Neuronal stem cell (in vitro differentiated cells): Measurements from ENCODE around the gene FGFR3.

Source experiments
- DNase-seq: peaks from one replicate; pipeline ENCODE4 v3.0.0-alpha.2; 2013; ENCODE audit warnings: low spot score
- H2AFZ ChIP-seq: one replicate; pipeline ENCODE4 v1.6.1; 2013; ENCODE audit warnings: mild to moderate bottlenecking, low read length, inconsistent platforms
- H2AK5ac ChIP-seq: 2 replicates; pipeline ENCODE4 v1.6.1; 2013; ENCODE audit warnings: low read depth, mild to moderate bottlenecking, inconsistent platforms, low read length, moderate library complexity, mixed read lengths
- H2BK120ac ChIP-seq: 2 replicates; pipeline ENCODE4 v1.6.1; 2013; ENCODE audit warnings: low read depth, mild to moderate bottlenecking, inconsistent platforms, low read length, moderate library complexity, mixed read lengths
- H2BK12ac ChIP-seq: one replicate; pipeline ENCODE4 v1.6.1; 2013; ENCODE audit warnings: low read length, inconsistent platforms
- H2BK15ac ChIP-seq: 2 replicates; pipeline ENCODE4 v1.6.1; 2013; ENCODE audit warnings: mild to moderate bottlenecking, low read length, inconsistent platforms, mixed read lengths
- H2BK5ac ChIP-seq: one replicate; pipeline ENCODE4 v1.6.1; 2013; ENCODE audit warnings: inconsistent platforms, mild to moderate bottlenecking, low read length, moderate library complexity
- H3K14ac ChIP-seq: one replicate; pipeline ENCODE4 v1.6.1; 2013; ENCODE audit warnings: low read length, inconsistent platforms
- H3K18ac ChIP-seq: 2 replicates; pipeline ENCODE4 v1.6.1; 2013; ENCODE audit warnings: low read length, inconsistent platforms
- H3K23ac ChIP-seq: 2 replicates; pipeline ENCODE4 v1.6.1; 2013; ENCODE audit warnings: low read depth, mild to moderate bottlenecking, mixed read lengths, low read length, inconsistent platforms; ENCODE audit not compliant: poor library complexity
- H3K27ac ChIP-seq: replicated peaks from 3 replicates; pipeline ENCODE4 v1.5.1; 2013; ENCODE audit warnings: low read length, inconsistent platforms
- H3K27me3 ChIP-seq, 3 experiments: 2 replicates each; pipeline ENCODE4 v1.6.1; 2013; ENCODE audit warnings: low read length in 3 of 3, mild to moderate bottlenecking in 2 of 3, inconsistent platforms in 1 of 3, low read depth in 1 of 3, mixed read lengths in 1 of 3, moderate library complexity in 1 of 3; ENCODE audit not compliant: control insufficient read depth in 3 of 3, insufficient read depth in 3 of 3
- H3K36me3 ChIP-seq, 2 donors: replicated peaks in 1 of 2; 2 replicates each; pipeline ENCODE4 v1.6.1; 2013; ENCODE audit warnings: low read length in 2 of 2; ENCODE audit not compliant: control insufficient read depth in 2 of 2, insufficient read depth in 2 of 2
- H3K4ac ChIP-seq: 2 replicates; pipeline ENCODE4 v1.6.1; 2013; ENCODE audit warnings: inconsistent platforms, mild to moderate bottlenecking, low read length, moderate library complexity
- H3K4me1 ChIP-seq, 2 donors: 1 replicate in 1 of 2; 2 replicates in 1 of 2; pipeline ENCODE4 v1.6.1; 2013; ENCODE audit warnings: low read length in 2 of 2, low read depth in 1 of 2; ENCODE audit not compliant: control insufficient read depth in 2 of 2, insufficient read depth in 1 of 2
- H3K4me2 ChIP-seq: one replicate; pipeline ENCODE4 v1.6.1; 2013; ENCODE audit warnings: mild to moderate bottlenecking, low read length, inconsistent platforms; ENCODE audit not compliant: insufficient read depth, poor library complexity, severe bottlenecking
- H3K4me3 ChIP-seq, 2 donors: 2 replicates each; pipeline ENCODE4 v1.5.1; 2013; ENCODE audit warnings: low read length in 2 of 2, mild to moderate bottlenecking in 2 of 2, inconsistent platforms in 1 of 2, moderate library complexity in 1 of 2
- H3K79me1 ChIP-seq: one replicate; pipeline ENCODE4 v1.6.1; 2013; ENCODE audit warnings: low read depth, mild to moderate bottlenecking, inconsistent platforms, low read length, moderate library complexity
- H3K9ac ChIP-seq: one replicate; pipeline ENCODE4 v1.6.1; 2013; ENCODE audit warnings: mild to moderate bottlenecking, low read depth, low read length, inconsistent platforms; ENCODE audit not compliant: poor library complexity
- H3K9me3 ChIP-seq, 2 donors: replicated peaks in 1 of 2; 2 replicates each; pipeline versions ENCODE3 to v1.6.1; 2013; ENCODE audit warnings: low read length in 2 of 2, mild to moderate bottlenecking in 2 of 2, inconsistent platforms in 1 of 2, low read depth in 1 of 2, mixed read lengths in 1 of 2, moderate library complexity in 1 of 2; ENCODE audit not compliant: control insufficient read depth in 2 of 2, insufficient read depth in 1 of 2
- H4K8ac ChIP-seq: one replicate; pipeline ENCODE4 v1.6.1; 2013; ENCODE audit warnings: low read depth, mild to moderate bottlenecking, inconsistent platforms, low read length, moderate library complexity
- H4K91ac ChIP-seq: one replicate; pipeline ENCODE4 v1.6.1; 2013; ENCODE audit warnings: low read length, low read depth, mild to moderate bottlenecking, inconsistent platforms; ENCODE audit not compliant: poor library complexity
- WGBS, 2 donors: extraction: QIAGEN DNeasy Blood & Tissue Kit; methylation state at CpG; one replicate each; pipeline ENCODE4 v1.1.7; 2013; ENCODE audit warnings: missing lambda C conversion rate in 2 of 2, mixed read lengths in 1 of 2; ENCODE audit not compliant: insufficient read length in 2 of 2, insufficient replicate concordance in 1 of 2; ENCODE audit errors: extremely low coverage in 2 of 2; 5-methylcytosine and 5-hydroxymethylcytosine counted together

Gene FGFR3

DNA sequence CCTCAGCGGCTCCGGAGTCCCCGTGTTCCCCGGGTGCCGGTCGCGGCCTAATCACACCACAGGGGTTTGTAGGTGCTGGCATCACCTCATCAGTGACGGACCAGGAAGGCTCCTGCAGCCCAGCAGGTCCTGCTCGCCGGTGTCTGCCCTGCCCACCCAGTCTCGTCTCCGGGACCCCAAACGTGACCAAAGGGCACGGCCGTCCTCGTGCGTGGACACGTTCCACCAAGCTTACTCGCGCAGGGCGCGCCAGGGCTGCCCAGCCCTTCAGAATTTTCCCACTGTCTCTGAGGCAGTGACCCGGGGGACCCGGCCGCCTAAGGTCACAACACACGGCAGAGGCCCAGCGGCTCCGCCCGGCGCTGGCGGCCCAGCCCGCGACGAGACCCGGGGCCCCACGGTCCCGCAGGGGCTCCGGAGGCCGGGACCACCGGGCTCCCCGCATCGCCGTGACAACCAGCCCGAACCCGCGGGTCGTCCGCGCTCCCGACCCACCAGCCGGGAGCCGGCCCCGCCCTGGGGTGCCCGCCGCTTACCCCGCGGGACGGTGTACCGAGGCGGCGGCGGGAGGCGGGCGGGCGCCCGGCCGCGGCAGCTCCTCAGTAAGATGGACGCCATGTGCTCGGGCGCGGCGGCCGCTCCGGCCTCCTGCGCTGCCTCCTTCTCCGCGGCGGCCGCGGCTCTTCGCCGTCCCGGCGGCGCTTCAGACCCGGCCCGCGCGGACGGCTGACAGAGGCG, 62.4 kb downstream of the FGFR3 start:
- Histone ChIP-seq H3K4ac (no peak overlapping the region), H4K91ac (no peak overlapping the region), H2BK15ac (peak overlapping the region; percentile 44), H3K9ac (peak overlapping the region; percentile 98), H3K79me1 (peaks cover 5% of the 10 kb centered on the region), H2BK120ac (no peak overlapping the region), H3K27ac (no peak overlapping the region), H3K4me3 (peak overlapping the region; percentile 85 to 90), H3K18ac (peak overlapping the region; percentile 93), H3K27me3 (peaks cover 0 to 6% (median 0%) of the 10 kb centered on the region in 3 experiments), H3K4me2 (peak overlapping the region; percentile 89), H2BK5ac (no peak overlapping the region), H3K4me1 (peaks cover 5 to 21% of the 10 kb centered on the region in 2 donors), H3K36me3 (peaks cover 2 to 27% of the 10 kb centered on the region in 2 donors), H2BK12ac (no peak overlapping the region), H3K9me3 (no peaks in the 10 kb centered on the region), H3K14ac (peak overlapping the region; percentile 75), H3K23ac (peak overlapping the region; percentile 52), H2AK5ac (peak overlapping the region; percentile 47), H4K8ac (no peak overlapping the region), H2AFZ (peak overlapping the region; percentile 94)
- no CpG with 5 or more reads among the region's 92 CpGs for WGBS, 2 donors
- no peak for DNase-seq

DNA sequence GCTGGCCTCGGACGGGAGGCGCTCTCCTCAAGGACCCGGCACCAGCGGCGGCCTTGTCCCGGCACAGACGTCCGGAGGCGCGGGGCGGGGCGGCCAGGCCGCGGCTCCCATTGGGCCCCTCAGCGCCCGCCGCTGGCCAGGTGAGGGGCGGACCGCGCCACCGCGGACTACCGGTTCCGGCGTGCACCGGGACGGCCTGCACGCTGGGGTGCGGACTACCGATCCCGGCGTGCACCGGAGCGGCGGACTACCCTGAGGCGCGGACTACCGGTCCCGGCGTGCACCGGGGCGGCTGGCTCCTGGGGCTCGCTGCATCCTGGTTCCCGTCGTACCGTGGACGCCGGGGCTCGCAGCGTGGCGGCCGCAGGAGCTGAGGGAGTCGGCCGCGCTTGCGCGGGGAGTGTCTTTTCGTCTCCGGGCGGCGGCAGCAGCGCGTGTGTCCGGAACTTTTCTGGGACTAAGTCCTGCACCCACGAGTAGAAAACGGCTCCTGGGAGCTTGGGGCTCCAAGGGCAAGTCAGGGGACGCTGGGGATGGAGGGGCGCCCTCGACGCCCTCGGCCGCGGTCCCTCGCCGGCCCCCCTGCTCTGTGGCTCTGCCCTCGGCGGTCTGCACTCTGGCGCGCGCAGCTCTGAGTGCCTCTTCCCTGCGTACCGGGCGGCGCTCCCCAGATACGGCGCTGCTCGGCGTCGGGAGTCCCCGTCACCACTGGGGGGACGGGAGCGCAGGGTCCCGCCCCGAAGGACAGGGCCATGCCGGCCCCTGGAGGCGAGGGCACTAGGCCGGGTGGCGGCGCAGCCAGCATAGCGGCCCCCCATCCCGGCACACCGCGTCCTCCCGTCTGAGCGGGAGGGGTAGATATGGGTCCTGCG, 63.2 kb downstream of the FGFR3 start, which contains the start of gene LETM1:
LETM1 (minus strand) TSS at position 86 of the 872 bp plus-strand sequence. CDS start 206 bp downstream, outside the sequence.
- Histone ChIP-seq H3K27ac (peak within 1 kb of the TSS; percentile 10), H3K27me3 (peaks cover 0 to 12% (median 0%) of the 10 kb centered on the region in 3 experiments)

GRCh38 chr4:1856943-1857699, 64.0 kb downstream of the FGFR3 start:
- no peak for DNase-seq
- H3K4me2 ChIP-seq = peak overlapping the region; percentile 97

More for the DNA sequence above, 63.2 kb downstream of the FGFR3 start, which contains the start of gene LETM1:
- peak; percentile 91 for DNase-seq
- Histone ChIP-seq H2BK120ac (peak within 1 kb of the TSS; percentile 16), H3K4me1 (peaks cover 5 to 18% of the 10 kb centered on the region in 2 donors), H2BK15ac (peak within 1 kb of the TSS; percentile 91), H2AFZ (peak within 1 kb of the TSS; percentile 94), H3K14ac (peak within 1 kb of the TSS; percentile 92), H3K4me3 (peak within 1 kb of the TSS; percentile 85 to 91), H3K23ac (peak within 1 kb of the TSS; percentile 99), H3K18ac (peak within 1 kb of the TSS; percentile 94), H3K36me3 (peaks cover 2 to 21% of the 10 kb centered on the region in 2 donors), H3K9ac (peak within 1 kb of the TSS; percentile 98), H4K8ac (peak within 1 kb of the TSS; percentile 48), H4K91ac (no peak within 1 kb of the TSS), H3K79me1 (peaks cover 4% of the 10 kb centered on the region), H3K4ac (no peak within 1 kb of the TSS), H3K4me2 (peak within 1 kb of the TSS; percentile 97), H2AK5ac (peak within 1 kb of the TSS; percentile 96), H3K9me3 (no peaks in the 10 kb centered on the region), H2BK5ac (peak within 1 kb of the TSS; percentile 47), H2BK12ac (no peak within 1 kb of the TSS)
- WGBS, 2 donors = no CpG with 5 or more reads among the region's 107 CpGs

More at GRCh38 chr4:1856943-1857699, 64.0 kb downstream of the FGFR3 start:
- Histone ChIP-seq H2BK15ac (peak overlapping the region; percentile 91), H3K4me3 (peak overlapping the region; percentile 85 to 91), H3K9ac (peak overlapping the region; percentile 97), H4K91ac (no peak overlapping the region), H3K18ac (peak overlapping the region; percentile 94), H3K23ac (peak overlapping the region; percentile 99), H2BK12ac (no peak overlapping the region), H3K79me1 (no peaks in the 10 kb centered on the region), H2AK5ac (peak overlapping the region; percentile 96), H2AFZ (peak overlapping the region; percentile 94), H4K8ac (no peak overlapping the region), H3K27ac (no peak overlapping the region), H3K14ac (peak overlapping the region; percentile 92), H3K36me3 (peaks cover 2 to 18% of the 10 kb centered on the region in 2 donors), H3K27me3 (peaks cover 0 to 20% (median 0%) of the 10 kb centered on the region in 3 experiments), H3K9me3 (no peaks in the 10 kb centered on the region), H3K4ac (no peak overlapping the region), H2BK5ac (no peak overlapping the region), H2BK120ac (peak overlapping the region; percentile 16), H3K4me1 (peaks cover 7 to 21% of the 10 kb centered on the region in 2 donors)
- WGBS, 2 donors = no CpG with 5 or more reads among the region's 32 CpGs
